ENCODE results near the gene DGKD.

DNA sequence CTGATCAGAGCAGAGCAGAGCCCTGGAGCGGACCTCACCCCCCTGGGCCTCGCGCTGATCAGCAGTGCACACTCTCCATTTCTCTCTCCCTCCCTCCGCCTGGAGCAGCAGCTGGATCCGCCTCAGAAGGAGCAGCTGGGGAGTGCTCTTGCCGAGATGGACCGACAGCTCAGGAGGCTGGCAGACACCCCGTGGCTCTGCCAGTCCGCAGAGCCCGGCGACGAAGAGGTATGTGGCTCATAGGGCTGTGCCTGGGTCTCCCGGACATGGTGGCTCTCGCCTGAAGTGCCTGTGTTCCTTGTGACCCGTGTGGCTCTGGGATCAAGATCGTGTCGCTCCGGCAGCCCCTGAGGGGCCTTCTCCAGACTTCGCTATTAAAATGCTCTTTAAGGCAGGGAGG, 109.8 kb downstream of the DGKD start:
- TF ChIP-seq, protein P1, sequence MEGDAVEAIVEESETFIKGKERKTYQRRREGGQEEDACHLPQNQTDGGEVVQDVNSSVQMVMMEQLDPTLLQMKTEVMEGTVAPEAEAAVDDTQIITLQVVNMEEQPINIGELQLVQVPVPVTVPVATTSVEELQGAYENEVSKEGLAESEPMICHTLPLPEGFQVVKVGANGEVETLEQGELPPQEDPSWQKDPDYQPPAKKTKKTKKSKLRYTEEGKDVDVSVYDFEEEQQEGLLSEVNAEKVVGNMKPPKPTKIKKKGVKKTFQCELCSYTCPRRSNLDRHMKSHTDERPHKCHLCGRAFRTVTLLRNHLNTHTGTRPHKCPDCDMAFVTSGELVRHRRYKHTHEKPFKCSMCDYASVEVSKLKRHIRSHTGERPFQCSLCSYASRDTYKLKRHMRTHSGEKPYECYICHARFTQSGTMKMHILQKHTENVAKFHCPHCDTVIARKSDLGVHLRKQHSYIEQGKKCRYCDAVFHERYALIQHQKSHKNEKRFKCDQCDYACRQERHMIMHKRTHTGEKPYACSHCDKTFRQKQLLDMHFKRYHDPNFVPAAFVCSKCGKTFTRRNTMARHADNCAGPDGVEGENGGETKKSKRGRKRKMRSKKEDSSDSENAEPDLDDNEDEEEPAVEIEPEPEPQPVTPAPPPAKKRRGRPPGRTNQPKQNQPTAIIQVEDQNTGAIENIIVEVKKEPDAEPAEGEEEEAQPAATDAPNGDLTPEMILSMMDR (IDR thresholded peaks at IDR 0.05; ENCODE audit: insufficient read depth, low read length), result no peak
- TF ChIP-seq, protein P2, sequence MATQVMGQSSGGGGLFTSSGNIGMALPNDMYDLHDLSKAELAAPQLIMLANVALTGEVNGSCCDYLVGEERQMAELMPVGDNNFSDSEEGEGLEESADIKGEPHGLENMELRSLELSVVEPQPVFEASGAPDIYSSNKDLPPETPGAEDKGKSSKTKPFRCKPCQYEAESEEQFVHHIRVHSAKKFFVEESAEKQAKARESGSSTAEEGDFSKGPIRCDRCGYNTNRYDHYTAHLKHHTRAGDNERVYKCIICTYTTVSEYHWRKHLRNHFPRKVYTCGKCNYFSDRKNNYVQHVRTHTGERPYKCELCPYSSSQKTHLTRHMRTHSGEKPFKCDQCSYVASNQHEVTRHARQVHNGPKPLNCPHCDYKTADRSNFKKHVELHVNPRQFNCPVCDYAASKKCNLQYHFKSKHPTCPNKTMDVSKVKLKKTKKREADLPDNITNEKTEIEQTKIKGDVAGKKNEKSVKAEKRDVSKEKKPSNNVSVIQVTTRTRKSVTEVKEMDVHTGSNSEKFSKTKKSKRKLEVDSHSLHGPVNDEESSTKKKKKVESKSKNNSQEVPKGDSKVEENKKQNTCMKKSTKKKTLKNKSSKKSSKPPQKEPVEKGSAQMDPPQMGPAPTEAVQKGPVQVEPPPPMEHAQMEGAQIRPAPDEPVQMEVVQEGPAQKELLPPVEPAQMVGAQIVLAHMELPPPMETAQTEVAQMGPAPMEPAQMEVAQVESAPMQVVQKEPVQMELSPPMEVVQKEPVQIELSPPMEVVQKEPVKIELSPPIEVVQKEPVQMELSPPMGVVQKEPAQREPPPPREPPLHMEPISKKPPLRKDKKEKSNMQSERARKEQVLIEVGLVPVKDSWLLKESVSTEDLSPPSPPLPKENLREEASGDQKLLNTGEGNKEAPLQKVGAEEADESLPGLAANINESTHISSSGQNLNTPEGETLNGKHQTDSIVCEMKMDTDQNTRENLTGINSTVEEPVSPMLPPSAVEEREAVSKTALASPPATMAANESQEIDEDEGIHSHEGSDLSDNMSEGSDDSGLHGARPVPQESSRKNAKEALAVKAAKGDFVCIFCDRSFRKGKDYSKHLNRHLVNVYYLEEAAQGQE (IDR thresholded peaks at IDR 0.05; ENCODE audit: insufficient replicate concordance, low read depth), result no peak
- TF ChIP-seq GABPA (IDR thresholded peaks at IDR 0.05; ENCODE audit: low read depth) (no peak), POLR2AphosphoS5 (IDR thresholded peaks at IDR 0.05; ENCODE audit: low read depth) (no peak), SPI1 (IDR thresholded peaks at IDR 0.05; ENCODE audit: borderline replicate concordance, low read depth) (no peak)
